HepG2 (cell line): ENCODE data around the gene MAML1. TPM values are rescaled to one million over a fixed set of nuclear protein-coding genes. Genes with fewer than 3 reads are reported as not detected.

ENCODE experiments used
- AGO1 ChIP-seq: fragments of 200-400 bp; formaldehyde crosslinking; IDR thresholded peaks from 2 replicates; pipeline ENCODE4 v1.6.1; 2017; ENCODE audit warnings: mild to moderate bottlenecking, low read depth, low read length, moderate library complexity; ENCODE audit not compliant: poor library complexity, severe bottlenecking
- ARNT ChIP-seq: fragments of 450-650 bp; IDR thresholded peaks from 2 replicates; pipeline ENCODE4 v1.6.1; 2017
- ATF6 ChIP-seq: sonication (generic); formaldehyde crosslinking; conservative IDR thresholded peaks from 2 replicates; pipeline ENCODE4 v1.4.0; 2020; ENCODE audit warnings: missing genetic modification reagents
- ATF7-NPFF ChIP-seq: sonication (generic); formaldehyde crosslinking; IDR thresholded peaks from 2 replicates; pipeline ENCODE4 v1.8.1; 2023; ENCODE audit warnings: mild to moderate bottlenecking, low read depth, missing genetic modification reagents, moderate library complexity
- BRCA1 ChIP-seq: sonication (generic); formaldehyde crosslinking; IDR thresholded peaks from 2 replicates; pipeline ENCODE4 v1.4.0; 2020; ENCODE audit warnings: missing genetic modification reagents
- ELK4 ChIP-seq: sonication (generic); formaldehyde crosslinking; IDR thresholded peaks from 2 replicates; pipeline ENCODE4 v1.9.0; 2021; ENCODE audit warnings: missing genetic modification reagents, borderline replicate concordance
- GATAD1 ChIP-seq: IDR thresholded peaks from 2 replicates; pipeline ENCODE4 v1.6.1; 2016; ENCODE audit warnings: missing genetic modification reagents, missing compliant biosample characterization
- HIC2 ChIP-seq: sonication (generic); formaldehyde crosslinking; IDR thresholded peaks from 2 replicates; pipeline ENCODE4 v1.9.0; 2022; ENCODE audit warnings: low read depth, missing genetic modification reagents
- IKZF5 ChIP-seq: IDR thresholded peaks from 2 replicates; pipeline ENCODE4 v1.6.1; 2018; ENCODE audit warnings: missing genetic modification reagents, mild to moderate bottlenecking, missing compliant biosample characterization
- NCOA5 ChIP-seq: sonication (generic); formaldehyde crosslinking; IDR thresholded peaks from 2 replicates; pipeline ENCODE4 v1.4.0; 2020; ENCODE audit warnings: missing genetic modification reagents
- PAX8 ChIP-seq: sonication (generic); formaldehyde crosslinking; IDR thresholded peaks from 2 replicates; pipeline ENCODE4 v1.8.0; 2022; ENCODE audit warnings: mild to moderate bottlenecking, missing genetic modification reagents, borderline replicate concordance
- RBM39 ChIP-seq: fragments of 200-400 bp; formaldehyde crosslinking; IDR thresholded peaks from one replicate; pipeline ENCODE4 v1.6.1; 2018; ENCODE audit warnings: antibody characterized with exemption, mild to moderate bottlenecking, low read depth, low read length; ENCODE audit not compliant: poor library complexity, severe bottlenecking
- ZBTB42 ChIP-seq: sonication (generic); formaldehyde crosslinking; IDR thresholded peaks from 2 replicates; pipeline ENCODE4 v1.5.0; 2020; ENCODE audit warnings: mild to moderate bottlenecking, missing genetic modification reagents
- ZFP36 ChIP-seq: fragments of 150-350 bp; IDR thresholded peaks from 2 replicates; pipeline ENCODE4 v1.6.1; 2018; ENCODE audit warnings: borderline replicate concordance, low read length, low read depth; ENCODE audit not compliant: partially characterized antibody
- ZNF496 ChIP-seq: sonication (generic); formaldehyde crosslinking; IDR thresholded peaks from 2 replicates; pipeline ENCODE4 v1.8.1; 2023; ENCODE audit warnings: mild to moderate bottlenecking, moderate library complexity, missing genetic modification reagents; ENCODE audit not compliant: insufficient replicate concordance
- polyA plus RNA-seq, 8 experiments: library from polyadenylated mRNA; depleted of rRNA in 3 of 8; stranded (reverse) in 7 of 8; unstranded in 1 of 8; fragments of >200 nt; fragmentation: Illumina TruSeq in 4 of 8; extraction: Trizol in 4 of 8; gene quantifications; 2 replicates each; pipeline versions ENCODE4 v1.2.1 to v1.2.3, GENCODE V29; 2011 to 2016; ENCODE audit warnings: low read depth in 4 of 8, missing spikeins in 1 of 8, mixed read lengths in 1 of 8; ENCODE audit not compliant: insufficient read depth in 1 of 8
- total RNA-seq, 5 experiments: library from RNA; depleted of rRNA; stranded (reverse); fragments of >200 nt; fragmentation: Illumina TruSeq; extraction: Trizol; gene quantifications; 2 replicates each; pipeline ENCODE4 v1.2.3, GENCODE V29; 2016; ENCODE audit warnings: low read depth in 1 of 5
- TF ChIP-seq, protein P1 (sequence below): sonication (generic); formaldehyde crosslinking; IDR thresholded peaks from 2 replicates; pipeline ENCODE4 v1.9.0; 2021; ENCODE audit warnings: missing genetic modification reagents, borderline replicate concordance
- TF ChIP-seq, protein P2 (sequence below): sonication (generic); formaldehyde crosslinking; IDR thresholded peaks from 2 replicates; pipeline ENCODE4 v1.5.1; 2020; ENCODE audit warnings: missing genetic modification reagents, mild to moderate bottlenecking, borderline replicate concordance
- TF ChIP-seq, protein P3 (sequence below): sonication (generic); formaldehyde crosslinking; IDR thresholded peaks from 2 replicates; pipeline ENCODE4 v1.4.0; 2020; ENCODE audit warnings: mild to moderate bottlenecking, missing genetic modification reagents

MAML1 gene
- total and polyA plus RNA-seq, 2 of the 13 experiments (the other 11 are each of a cell fraction or from before 2014, with no cell fraction given), result 10.0 to 10.8 TPM

GRCh38 chr5:179805070-179805528 is 72.5 kb downstream of the MAML1 start (continued):
- no peak for TF ChIP-seq ELK4 (CRISPR knock-in tag)
- no peak for TF ChIP-seq GATAD1
- no peak for TF ChIP-seq ZBTB42 (CRISPR knock-in tag)
- TF ChIP-seq ATF6 (CRISPR knock-in tag), result no peak
- TF ChIP-seq BRCA1, result no peak
- TF ChIP-seq PAX8 (CRISPR knock-in tag), result no peak
- TF ChIP-seq ARNT, result no peak
- no peak for TF ChIP-seq AGO1
- TF ChIP-seq IKZF5 (CRISPR knock-in tag), result no peak
- TF ChIP-seq, protein P1, sequence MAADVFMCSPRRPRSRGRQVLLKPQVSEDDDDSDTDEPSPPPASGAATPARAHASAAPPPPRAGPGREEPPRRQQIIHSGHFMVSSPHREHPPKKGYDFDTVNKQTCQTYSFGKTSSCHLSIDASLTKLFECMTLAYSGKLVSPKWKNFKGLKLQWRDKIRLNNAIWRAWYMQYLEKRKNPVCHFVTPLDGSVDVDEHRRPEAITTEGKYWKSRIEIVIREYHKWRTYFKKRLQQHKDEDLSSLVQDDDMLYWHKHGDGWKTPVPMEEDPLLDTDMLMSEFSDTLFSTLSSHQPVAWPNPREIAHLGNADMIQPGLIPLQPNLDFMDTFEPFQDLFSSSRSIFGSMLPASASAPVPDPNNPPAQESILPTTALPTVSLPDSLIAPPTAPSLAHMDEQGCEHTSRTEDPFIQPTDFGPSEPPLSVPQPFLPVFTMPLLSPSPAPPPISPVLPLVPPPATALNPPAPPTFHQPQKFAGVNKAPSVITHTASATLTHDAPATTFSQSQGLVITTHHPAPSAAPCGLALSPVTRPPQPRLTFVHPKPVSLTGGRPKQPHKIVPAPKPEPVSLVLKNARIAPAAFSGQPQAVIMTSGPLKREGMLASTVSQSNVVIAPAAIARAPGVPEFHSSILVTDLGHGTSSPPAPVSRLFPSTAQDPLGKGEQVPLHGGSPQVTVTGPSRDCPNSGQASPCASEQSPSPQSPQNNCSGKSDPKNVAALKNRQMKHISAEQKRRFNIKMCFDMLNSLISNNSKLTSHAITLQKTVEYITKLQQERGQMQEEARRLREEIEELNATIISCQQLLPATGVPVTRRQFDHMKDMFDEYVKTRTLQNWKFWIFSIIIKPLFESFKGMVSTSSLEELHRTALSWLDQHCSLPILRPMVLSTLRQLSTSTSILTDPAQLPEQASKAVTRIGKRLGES (CRISPR knock-in tag), result no peak
- TF ChIP-seq, protein P2, sequence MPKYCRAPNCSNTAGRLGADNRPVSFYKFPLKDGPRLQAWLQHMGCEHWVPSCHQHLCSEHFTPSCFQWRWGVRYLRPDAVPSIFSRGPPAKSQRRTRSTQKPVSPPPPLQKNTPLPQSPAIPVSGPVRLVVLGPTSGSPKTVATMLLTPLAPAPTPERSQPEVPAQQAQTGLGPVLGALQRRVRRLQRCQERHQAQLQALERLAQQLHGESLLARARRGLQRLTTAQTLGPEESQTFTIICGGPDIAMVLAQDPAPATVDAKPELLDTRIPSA (CRISPR knock-in tag), result no peak
- no peak for TF ChIP-seq ZFP36
- TF ChIP-seq ATF7-NPFF (CRISPR knock-in tag), result no peak; the same call in 1 of the 2 replicates
- no peak for TF ChIP-seq NCOA5
- TF ChIP-seq, protein P3, sequence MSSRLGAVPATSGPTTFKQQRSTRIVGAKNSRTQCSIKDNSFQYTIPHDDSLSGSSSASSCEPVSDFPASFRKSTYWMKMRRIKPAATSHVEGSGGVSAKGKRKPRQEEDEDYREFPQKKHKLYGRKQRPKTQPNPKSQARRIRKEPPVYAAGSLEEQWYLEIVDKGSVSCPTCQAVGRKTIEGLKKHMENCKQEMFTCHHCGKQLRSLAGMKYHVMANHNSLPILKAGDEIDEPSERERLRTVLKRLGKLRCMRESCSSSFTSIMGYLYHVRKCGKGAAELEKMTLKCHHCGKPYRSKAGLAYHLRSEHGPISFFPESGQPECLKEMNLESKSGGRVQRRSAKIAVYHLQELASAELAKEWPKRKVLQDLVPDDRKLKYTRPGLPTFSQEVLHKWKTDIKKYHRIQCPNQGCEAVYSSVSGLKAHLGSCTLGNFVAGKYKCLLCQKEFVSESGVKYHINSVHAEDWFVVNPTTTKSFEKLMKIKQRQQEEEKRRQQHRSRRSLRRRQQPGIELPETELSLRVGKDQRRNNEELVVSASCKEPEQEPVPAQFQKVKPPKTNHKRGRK (CRISPR knock-in tag), result no peak
- no peak for TF ChIP-seq RBM39
- TF ChIP-seq HIC2, result peak; percentile 87
- TF ChIP-seq ZNF496 (CRISPR knock-in tag), result no peak
